HG03457 (cell line): ENCODE results near the gene VPS36.
A peak's percentile ranks its signal among the peaks of the same experiment; 100 is the strongest.
"Not testable (repeated sequence)": the region's sequence is repeated elsewhere in the genome, so short reads cannot be mapped to it uniquely, and the experiment has no call there.

Experiments used
- ATAC-seq: cut with Tn5 transposase; IDR thresholded peaks from one replicate; pipeline ENCODE4 v1.9.1; 2021; ENCODE audit warnings: moderate number of reproducible peaks; ENCODE audit not compliant: unreplicated experiment

VPS36 gene, protein sequence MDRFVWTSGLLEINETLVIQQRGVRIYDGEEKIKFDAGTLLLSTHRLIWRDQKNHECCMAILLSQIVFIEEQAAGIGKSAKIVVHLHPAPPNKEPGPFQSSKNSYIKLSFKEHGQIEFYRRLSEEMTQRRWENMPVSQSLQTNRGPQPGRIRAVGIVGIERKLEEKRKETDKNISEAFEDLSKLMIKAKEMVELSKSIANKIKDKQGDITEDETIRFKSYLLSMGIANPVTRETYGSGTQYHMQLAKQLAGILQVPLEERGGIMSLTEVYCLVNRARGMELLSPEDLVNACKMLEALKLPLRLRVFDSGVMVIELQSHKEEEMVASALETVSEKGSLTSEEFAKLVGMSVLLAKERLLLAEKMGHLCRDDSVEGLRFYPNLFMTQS

DNA sequence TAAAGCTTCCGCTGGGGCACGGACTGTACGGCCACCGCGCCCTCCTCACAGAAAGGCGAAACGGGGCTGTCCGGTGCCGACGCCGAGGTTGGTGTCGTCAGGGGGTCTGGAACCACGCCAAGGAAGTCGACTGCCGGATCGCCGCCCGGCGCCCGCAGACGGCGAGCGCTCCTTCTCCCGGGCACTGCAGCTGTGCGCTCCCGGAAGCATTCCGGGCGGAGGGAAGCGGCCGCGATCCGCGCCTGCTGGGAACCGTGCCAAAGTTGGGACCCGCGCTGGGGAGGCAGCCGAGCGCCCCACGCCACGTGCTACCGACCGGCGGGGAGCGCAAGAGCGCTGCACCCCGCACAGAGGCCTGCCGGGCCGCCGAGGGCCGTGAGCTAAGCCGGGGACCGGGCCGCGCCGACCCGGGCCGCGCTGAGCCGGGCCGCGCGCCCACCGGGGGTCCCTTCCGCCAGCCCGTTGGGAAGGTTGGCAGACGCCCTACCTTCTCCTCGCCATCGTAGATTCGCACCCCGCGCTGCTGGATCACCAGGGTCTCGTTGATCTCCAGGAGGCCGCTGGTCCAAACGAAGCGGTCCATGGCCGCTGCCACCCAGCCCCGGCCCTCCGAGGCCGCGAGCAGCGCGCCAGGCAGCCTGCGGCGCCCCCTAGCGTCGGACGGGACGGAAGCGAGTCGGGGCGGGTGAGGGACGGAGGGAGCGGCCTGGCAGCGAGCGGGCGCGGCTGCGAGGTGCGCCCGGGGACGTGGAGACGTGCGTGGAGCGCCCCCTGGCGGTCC lies at the start of gene VPS36:
TSS of gene VPS36 (minus strand) at position 623 of the 781 bp plus-strand sequence. CDS start at position 583, 40 bp downstream.
- ATAC-seq, result peak; percentile 61

DNA sequence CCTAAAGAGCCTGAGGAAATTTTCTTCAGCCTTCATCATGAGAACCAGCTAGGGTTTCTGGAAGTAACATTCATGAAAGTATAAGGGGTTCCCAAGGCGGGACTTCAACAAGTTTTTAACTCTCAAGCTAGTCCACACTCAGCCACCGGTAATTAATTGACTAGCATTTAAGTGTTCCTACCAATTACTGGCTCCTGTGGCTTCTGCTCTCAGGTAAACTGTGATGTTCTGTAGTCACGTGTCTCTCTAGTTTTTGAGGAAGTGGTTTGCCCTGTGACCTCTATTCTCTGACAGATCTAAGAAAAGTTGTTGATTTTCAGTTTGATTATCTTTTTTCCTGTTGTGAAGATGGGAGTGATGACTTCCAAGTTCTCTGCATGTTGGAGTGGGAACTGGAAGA lies 47.5 kb upstream of the VPS36 start:
- ATAC-seq, result not testable (repeated sequence)

DNA sequence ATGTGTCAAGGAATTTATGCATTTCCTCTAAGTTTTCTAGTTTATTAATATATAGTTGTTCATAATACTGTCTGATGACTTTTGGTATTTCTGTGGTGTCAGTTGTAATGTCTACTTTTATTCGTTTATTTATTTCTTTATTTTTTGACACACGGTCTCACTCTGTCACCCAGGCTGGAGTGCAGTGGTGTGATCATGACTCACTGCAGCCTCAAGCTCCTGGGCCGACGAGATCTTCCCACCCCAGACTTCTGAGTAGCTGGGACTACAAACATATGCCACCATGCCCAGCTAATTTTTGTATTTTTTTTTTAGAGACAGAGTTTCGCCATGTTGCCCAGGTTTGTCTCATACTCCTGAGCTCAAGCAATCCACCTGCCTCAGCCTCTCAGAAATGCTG lies 43.8 kb upstream of the VPS36 start:
- not testable (repeated sequence) for ATAC-seq

DNA sequence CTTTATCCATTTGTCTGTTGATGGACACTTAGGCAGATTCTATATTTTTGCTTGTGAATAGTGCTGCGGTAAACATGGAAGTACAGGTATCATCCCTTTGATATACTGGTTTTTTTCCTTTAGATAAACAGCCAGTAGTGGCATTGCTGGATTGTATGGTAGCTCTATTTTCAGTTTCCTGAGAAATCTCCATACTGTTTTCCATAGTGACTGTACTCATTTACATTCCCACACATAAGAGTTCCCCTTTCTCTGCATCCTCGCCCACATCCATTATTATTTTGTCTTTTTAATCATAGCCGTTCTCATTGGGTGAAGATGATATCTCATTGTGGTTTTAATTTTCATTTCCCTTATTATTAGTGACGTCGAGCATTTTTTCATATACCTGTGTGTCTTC lies 40.6 kb upstream of the VPS36 start:
- ATAC-seq, result not testable (repeated sequence)

DNA sequence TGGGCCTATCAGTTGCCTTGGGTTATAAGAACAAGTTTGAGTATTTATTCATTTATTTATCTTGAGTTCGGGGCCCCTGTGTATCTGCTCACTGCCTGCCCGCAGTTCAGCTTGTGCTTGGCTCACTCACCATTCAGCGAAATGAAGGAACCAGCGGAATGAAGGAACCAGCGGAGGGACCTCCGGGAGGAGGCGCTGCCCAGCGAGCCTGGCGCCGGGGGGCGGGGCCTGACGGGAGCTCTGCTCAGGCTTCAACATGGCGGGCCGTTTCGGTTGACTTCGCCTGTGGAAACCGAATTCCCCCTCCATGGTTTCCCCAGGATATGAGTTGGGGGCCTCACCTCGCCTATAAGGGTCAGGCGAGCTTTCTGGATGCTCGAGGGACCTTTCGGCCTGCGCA lies 38.3 kb upstream of the VPS36 start:
- ATAC-seq, result not testable (repeated sequence)

DNA sequence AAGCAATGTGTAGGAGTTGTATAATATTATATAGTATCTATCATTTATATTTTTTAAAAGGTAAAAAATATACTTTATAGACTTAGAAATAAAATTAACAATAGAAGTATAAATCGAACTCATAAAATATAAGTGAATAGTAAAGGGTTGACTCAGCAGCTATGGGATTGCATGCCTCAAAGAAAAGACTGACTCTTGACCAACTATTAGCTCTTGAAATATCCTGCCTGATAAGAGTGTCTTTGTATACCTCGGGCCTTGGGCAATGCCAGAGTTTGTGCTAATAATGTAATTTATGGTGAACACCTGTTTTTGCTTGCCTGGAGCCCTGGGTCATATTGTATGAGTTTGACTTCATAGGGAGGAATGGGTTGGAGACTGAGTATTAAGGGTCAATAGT lies 36.6 kb upstream of the VPS36 start:
- not testable (repeated sequence) for ATAC-seq

DNA sequence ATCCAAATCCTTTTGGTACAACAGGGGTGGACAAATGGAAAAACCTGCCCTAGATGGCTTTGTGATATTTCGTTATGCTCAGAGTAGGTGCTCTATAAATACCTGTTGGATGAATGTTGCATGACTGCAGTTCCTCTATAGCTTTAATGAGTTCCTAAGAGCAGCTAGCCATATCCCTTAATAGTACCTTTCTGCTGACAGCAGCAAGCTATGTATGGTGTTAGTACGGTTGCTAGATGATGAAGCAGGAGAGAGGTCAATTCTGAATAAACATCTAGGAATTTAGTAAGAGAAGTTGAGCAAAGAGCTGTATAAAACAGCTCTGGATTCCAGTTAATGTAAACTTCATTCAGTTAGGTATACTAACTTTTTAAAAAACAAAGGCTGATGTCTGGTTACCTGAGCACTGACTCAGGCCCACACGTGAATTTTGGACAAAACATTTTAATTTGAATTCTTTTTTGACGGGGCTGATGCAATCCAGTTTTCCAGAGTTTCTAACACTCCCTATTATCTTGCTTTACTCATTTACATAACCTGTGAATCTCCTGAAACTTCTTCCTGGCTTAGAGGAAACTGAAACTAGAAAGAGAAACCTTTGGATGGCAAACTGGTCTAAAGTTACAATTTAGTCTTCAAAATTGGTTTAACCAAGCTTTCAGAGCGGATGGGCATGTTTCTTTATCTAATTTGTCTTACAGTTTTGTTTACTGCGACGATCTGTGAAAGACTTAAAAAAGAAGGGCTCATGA lies 30.4 kb upstream of the VPS36 start:
- not testable (repeated sequence) for ATAC-seq

DNA sequence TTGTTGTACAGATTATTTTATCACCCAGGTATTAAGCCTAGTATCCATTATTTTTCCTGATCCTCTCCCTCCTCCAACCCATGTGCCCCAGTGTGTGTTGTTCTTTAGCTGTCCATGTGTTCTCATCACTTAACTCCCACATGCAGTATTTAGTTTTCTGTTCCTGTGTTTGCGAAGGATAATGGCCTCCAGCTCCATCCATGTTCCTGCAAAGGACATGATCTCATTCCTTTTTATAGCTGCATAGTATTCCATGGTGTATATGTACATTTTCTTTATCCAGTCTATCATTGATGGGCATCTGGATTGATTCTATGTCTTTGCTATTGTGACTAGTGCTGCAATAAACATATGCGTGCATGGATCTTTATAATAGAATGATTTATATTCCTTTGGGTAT lies 18.1 kb upstream of the VPS36 start:
- ATAC-seq, result not testable (repeated sequence)

DNA sequence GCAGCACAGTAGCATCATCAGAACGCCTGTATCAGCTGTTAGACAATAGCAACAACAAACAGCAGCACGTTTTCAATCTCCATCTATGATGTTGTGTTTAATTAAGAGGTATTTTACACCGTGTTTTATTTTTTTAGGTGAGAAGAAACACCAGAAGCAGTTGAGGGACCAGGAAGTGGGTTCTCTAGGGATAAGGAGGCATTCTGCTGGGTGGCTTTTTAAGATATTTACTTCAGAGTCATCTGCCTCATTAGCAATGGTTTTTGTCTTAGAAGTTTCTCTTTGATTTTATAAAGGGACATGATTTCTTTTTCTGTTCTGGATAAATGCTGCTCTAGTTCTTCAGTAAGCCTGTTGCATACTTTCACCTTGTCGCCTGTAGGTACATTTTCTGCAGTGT lies 13.1 kb upstream of the VPS36 start:
- ATAC-seq, result no peak

DNA sequence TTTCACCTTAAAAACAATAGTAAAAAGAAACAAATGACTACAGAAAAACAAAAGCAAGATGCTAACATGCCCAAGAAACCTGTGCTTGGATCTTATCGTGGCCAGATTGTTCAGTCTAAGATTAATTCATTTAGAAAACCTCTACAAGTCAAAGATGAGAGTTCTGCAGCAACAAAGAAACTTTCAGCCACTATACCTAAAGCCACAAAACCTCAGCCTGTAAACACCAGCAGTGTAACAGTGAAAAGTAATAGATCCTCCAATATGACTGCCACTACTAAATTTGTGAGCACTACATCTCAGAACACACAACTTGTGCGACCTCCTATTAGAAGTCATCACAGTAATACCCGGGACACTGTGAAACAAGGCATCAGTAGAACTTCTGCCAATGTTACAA lies 10.8 kb upstream of the VPS36 start:
- ATAC-seq, result no peak

DNA sequence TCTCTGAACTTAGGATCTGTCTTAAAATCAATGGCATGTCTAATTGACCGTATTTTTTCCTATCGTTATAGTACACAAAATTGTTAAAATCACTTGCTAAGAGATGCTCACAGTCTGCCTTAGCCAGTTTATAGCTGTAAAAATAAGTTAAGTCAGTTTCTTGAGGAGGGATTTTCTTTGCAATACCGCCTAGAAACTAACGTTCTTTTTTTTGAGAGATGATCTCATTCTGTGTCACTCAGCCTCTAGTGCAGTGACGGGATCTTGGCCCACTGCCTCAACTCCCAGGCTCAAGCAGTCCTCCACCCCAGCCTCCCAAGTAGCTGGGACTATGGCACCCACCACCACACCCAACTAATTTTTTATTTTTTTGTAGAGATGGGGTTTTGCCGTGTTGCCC lies 9.2 kb upstream of the VPS36 start:
- no peak for ATAC-seq

DNA sequence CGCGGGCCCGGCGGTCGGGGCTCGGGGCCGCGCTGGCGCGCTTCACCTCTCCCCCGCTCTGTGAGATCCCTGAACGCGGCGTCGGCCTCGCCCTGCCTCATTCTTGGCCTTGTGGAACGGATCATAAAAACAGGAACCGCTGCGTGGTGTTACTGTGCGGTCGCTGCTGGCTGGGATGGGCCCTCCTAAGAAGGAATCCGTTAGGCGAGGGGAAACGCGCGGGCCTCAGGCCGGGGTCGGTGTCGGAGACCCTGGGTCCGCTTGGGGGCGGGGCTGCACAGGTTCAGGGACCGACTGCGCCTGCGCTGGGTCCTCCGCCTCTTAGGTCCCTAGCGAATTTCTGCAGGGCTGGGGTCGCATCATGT lies 5.2 kb upstream of the VPS36 start:
- ATAC-seq, result peak; percentile 19

DNA sequence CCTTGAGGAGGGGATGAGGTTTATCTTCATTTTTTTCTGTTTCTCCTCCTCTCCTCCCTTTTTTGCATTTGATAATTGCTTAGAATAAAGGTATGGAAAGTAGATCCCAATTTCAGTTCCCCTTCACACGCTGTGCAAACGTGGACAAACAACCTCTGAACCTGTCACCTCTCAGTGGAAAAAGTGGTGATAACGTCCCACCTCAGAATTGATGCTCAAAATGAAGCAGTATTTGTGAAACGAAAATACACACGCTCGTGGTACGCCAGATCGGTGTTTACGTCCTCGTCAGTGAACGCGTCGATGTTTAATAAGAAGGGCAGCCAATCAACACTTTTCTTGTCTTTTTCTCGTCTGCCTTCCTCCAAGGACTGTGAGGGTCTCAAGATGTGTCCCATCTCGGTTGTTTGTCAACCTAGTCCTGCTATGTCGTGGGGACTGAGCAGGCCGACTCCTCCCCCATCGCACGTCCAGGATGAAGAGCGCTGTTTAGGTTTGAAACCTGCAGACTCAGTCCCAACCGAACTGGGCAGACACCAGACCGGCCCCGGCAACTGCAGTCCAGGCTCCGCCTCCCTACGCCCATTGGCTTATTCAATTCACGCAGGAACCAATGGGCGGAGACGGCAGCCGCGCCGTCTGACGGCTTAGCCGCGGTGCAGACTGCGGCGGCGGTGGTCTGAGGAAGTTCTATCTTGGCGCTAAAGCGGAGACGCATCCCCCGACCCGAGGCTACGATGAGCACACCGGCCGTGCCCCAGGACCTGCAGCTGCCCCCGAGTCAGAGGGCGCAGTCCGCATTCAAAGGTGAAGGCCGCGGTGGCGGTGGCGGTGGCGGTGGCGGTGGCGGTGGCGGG lies 4.6 kb upstream of the VPS36 start, which contains the start of gene CKAP2:
TSS of gene CKAP2 (plus strand) at position 659 of the 857 bp plus-strand sequence. CDS start at position 738, 79 bp downstream.
- ATAC-seq, result peak; percentile 72

DNA sequence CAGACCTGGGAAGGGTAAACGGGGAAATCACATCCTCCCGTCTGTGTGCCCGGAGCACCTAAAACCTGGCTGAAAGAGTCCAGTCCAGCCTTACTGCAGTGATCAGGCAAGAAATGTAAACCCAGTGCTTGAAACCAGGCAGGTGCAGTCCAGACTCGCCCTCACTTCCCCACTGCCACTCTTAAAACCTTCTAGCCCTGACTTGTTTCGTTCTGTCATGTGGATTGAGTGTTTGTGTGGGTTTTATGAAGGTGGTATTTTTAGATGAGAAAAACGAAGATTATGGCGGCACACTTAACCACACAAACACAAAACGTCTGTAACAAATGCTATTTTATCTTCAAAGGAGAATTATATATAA lies 4.0 kb upstream of the VPS36 start:
- ATAC-seq, result peak; percentile 28

DNA sequence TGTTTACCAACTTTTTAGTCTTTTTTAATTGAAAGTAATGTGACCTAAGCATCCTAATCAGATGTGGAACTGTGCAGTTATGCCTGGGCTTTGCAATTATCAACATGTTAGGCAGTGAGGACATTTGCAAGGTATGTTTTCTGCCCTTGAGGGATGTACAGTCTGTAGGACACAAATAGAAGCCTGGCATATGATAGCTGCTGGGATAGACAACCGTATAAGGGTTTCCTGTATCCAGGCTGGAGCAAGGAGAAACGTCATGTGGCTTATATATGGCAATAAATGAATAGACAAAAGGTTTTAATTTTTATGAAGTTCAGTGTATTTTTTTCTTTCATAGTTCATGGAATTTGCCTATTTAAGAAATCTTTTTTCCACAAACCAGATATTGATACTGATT lies 2.0 kb upstream of the VPS36 start:
- no peak for ATAC-seq

DNA sequence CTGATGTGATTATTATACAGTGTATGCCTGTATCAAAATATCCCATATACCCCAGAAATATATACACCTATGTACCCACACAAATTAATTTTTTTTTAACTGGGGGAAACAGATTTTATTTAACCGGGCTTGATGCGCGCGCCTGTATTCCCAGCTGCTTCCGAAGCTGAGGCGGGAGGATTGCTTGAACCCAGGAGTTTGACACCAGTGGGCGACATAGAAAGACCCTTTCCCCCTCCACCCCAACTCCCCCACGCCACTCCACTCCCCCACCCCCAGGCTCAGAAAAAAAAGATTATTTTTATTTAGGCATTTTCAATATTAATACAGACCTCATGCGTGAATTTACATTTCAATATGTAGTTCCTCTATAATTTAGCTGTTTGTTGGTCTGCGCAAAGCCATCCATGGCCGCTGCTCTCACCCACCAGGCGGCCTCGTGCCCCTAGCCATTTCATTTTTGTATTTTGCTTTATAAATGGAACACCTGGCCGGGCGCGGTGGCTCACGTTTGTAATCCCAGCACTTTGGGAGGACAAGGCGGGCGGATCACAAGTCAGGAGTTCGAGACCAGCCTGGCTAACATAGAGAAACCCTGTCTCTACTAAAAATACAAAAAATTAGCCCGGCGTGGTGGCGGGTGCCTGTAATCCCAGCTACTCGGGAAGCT lies 836 bp upstream of the VPS36 start:
- ATAC-seq, result no peak

DNA sequence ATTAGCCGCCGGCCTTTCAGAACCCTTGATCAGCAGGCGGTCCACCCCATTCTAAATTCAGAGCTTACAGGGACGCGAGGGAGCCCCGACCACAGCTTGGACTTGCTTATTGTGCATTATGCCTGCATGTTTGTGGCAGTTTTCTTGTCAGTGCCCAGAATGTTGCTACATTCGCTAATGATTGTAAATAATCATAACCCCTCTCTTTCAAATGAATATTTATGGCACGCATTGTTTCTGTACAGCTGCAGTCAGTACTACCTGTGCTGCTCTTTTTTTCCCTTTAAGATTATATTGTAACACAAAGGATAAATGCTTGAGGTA lies 321 bp upstream of the VPS36 start:
- no peak for ATAC-seq

DNA sequence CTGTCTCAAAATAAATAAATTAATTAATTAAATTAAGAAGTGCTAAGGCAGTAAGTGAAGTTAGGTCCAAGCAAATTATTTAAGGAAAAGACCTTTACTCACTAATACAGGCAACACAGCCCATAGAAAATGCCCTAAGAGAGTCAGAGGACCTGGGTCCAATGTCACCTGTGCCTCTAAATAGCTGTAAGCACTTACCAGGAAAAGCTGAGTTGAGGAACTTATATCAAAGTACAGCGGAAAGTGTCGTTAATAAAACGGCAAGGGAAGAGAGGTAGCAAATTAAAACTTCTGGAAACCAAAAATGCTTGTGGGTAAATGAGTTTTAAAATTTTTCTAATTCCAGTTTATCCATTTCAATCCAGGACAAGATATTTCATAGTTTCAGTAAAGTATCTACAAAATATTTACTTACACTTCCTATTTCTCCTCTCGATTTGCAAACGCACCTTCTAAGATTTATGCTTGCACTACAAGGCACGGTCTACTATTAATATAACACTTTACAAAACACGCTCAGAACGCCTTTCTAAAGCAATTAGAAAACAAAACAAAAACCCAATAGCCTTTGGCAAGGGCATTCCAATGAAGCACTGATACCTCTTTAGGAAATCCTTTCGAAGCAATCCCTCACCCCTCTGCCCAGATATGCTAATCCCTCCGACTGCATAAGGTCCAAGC lies 963 bp downstream of the VPS36 start:
- no peak for ATAC-seq

DNA sequence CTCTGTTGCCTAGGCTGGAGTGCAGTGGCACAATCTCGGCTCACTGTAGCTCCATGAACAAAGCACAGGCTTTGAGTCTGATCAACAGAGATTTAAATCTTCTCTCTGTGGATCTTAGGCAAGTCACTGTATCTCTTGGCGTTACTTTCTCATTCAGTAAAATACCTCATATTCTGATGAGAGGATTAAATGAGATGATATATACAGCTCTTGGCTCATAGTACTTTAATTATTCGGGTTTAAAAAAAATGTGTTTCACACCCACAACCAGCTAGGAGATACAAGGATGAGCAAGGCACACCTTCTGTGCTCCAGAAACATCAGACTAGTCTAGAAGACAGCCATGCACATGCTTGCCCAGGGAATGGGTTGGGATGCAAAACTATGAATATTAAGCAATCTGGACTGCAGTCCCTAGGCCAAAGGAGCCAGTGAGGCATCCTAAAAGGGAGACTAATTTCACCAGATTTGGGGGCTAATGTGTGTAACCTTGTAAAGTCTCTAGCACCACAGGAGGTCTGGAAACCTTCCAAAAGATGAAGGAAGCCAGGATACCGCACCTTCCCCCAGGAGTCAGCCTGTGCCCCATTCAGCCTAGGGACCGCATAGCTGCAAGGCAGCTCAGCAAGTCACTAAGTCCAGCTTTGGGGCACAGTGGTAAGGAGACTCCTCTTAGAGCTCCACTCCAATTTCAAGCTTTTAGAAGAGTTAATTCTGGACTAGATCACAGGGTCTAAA lies 2.5 kb downstream of the VPS36 start:
- ATAC-seq, result no peak
